ENCODE data around the gene GSDME. TPM values are rescaled to one million over a fixed set of nuclear protein-coding genes. Genes with fewer than 3 reads are reported as not detected.

The GSDME gene
- total and polyA plus RNA-seq, 12 donors: 2.6 to 70.6 (median 6.3) TPM

DNA sequence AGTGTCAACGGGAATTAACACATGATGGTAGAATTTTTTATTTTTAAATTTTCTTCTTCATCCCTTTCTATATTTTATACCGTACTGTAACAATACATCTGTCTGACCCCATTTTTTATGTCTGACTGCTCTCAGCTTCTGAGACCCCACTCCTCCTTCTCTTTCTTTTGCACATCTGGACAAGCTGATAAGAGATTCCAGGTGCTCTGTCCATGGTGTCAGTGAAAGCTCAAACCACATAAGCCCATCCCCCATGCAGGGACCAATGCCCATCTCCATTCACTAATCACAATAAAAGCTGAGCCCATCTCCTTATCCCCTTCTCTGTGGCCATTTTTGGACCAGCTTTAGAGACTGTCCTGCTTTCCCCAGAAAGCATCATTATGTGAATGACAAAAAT, 8.7 kb downstream of the GSDME start:
- WGBS, 4 donors: 68 to 97% (median 87%) methylated on average over 2 of the region's 2 CpGs

GRCh38 chr7:24745355-24745754, 11.9 kb downstream of the GSDME start:
- no peak overlapping the region for H3K27ac ChIP-seq
- H3K4me1 ChIP-seq (replicated peaks in 1 of 2): no peaks in the 10 kb centered on the region
- no peak overlapping the region for H3K4me3 ChIP-seq
- DNase-seq: no peak
- H3K27me3 ChIP-seq: no peaks in the 10 kb centered on the region
- H3K36me3 ChIP-seq (replicated peaks in 1 of 2): no peaks in the 10 kb centered on the region
- no peak for TF ChIP-seq POLR2A (IDR thresholded peaks at IDR 0.05)
- TF ChIP-seq, protein P1, sequence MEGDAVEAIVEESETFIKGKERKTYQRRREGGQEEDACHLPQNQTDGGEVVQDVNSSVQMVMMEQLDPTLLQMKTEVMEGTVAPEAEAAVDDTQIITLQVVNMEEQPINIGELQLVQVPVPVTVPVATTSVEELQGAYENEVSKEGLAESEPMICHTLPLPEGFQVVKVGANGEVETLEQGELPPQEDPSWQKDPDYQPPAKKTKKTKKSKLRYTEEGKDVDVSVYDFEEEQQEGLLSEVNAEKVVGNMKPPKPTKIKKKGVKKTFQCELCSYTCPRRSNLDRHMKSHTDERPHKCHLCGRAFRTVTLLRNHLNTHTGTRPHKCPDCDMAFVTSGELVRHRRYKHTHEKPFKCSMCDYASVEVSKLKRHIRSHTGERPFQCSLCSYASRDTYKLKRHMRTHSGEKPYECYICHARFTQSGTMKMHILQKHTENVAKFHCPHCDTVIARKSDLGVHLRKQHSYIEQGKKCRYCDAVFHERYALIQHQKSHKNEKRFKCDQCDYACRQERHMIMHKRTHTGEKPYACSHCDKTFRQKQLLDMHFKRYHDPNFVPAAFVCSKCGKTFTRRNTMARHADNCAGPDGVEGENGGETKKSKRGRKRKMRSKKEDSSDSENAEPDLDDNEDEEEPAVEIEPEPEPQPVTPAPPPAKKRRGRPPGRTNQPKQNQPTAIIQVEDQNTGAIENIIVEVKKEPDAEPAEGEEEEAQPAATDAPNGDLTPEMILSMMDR (IDR thresholded peaks at IDR 0.05): no peak
- H3K9me3 ChIP-seq (replicated peaks in 1 of 3): no peaks in the 10 kb centered on the region
- intact Hi-C loops (cut with DNase I): no loop called here

More for the DNA sequence above, 8.7 kb downstream of the GSDME start:
- intact Hi-C loops (cut with DNase I): no loop called here
- Histone ChIP-seq H3K9me3 (replicated peaks in 1 of 3) (no peaks in the 10 kb centered on the region), H3K4me3 (no peak overlapping the region), H3K36me3 (replicated peaks in 1 of 2) (no peaks in the 10 kb centered on the region), H3K27me3 (no peaks in the 10 kb centered on the region), H3K27ac (no peak overlapping the region), H3K4me1 (replicated peaks in 1 of 2) (no peaks in the 10 kb centered on the region)
- TF ChIP-seq, protein P1 (IDR thresholded peaks at IDR 0.05): no peak
- TF ChIP-seq POLR2A (IDR thresholded peaks at IDR 0.05): no peak
- no peak for DNase-seq

DNA sequence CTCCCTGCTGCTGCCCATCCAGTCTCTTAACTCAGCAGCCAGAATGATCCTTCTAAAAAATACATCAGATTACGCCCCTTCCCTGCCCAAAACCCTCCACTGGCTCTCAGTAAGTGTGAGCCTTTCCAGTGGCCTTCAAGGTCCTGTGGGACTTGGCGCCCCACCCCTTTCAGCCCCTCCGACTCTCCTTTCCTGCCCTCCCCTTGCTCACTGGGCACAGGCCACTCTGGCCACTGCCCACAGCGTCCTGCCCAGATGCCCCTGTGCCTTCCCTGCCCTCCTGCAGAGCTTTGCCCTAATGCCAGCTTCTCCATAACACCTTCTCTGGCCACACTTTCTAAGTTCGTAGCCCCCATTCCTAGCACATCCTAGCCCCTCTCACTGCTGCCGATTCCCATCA, 13.8 kb downstream of the GSDME start:
- H3K36me3 ChIP-seq (replicated peaks in 1 of 2): no peaks in the 10 kb centered on the region
- no peaks in the 10 kb centered on the region for H3K9me3 ChIP-seq (replicated peaks in 1 of 3)
- DNase-seq: no peak
- H3K27me3 ChIP-seq: no peaks in the 10 kb centered on the region
- H3K4me1 ChIP-seq (replicated peaks in 1 of 2): no peaks in the 10 kb centered on the region
- no peak overlapping the region for H3K27ac ChIP-seq
- H3K4me3 ChIP-seq: no peak overlapping the region
- intact Hi-C loops (cut with DNase I): no loop called here
- WGBS, 4 donors: 82 to 90% (median 87%) methylated on average over 6 of the region's 6 CpGs
- TF ChIP-seq POLR2A (IDR thresholded peaks at IDR 0.05): no peak
- TF ChIP-seq, protein P1 (IDR thresholded peaks at IDR 0.05): no peak

GRCh38 chr7:24742506-24743162, 14.6 kb downstream of the GSDME start:
- no peaks in the 10 kb centered on the region for H3K36me3 ChIP-seq (replicated peaks in 1 of 2)
- no peak overlapping the region for H3K27ac ChIP-seq
- WGBS, 4 donors: 85 to 94% (median 92%) methylated on average over 9 of the region's 9 CpGs
- DNase-seq: no peak
- TF ChIP-seq, protein P1 (IDR thresholded peaks at IDR 0.05): no peak
- TF ChIP-seq POLR2A (IDR thresholded peaks at IDR 0.05): no peak
- no peaks in the 10 kb centered on the region for H3K9me3 ChIP-seq (replicated peaks in 1 of 3)
- H3K4me3 ChIP-seq: no peak overlapping the region
- no peaks in the 10 kb centered on the region for H3K4me1 ChIP-seq (replicated peaks in 1 of 2)
- H3K27me3 ChIP-seq: no peaks in the 10 kb centered on the region
- intact Hi-C loops (cut with DNase I): no loop called here
